ENCODE data around the gene SLC9C1.
A peak's percentile ranks its signal among the peaks of the same experiment; 100 is the strongest.
"Not testable (repeated sequence)": the region's sequence is repeated elsewhere in the genome, so short reads cannot be mapped to it uniquely, and the experiment has no call there.

The SLC9C1 gene

DNA sequence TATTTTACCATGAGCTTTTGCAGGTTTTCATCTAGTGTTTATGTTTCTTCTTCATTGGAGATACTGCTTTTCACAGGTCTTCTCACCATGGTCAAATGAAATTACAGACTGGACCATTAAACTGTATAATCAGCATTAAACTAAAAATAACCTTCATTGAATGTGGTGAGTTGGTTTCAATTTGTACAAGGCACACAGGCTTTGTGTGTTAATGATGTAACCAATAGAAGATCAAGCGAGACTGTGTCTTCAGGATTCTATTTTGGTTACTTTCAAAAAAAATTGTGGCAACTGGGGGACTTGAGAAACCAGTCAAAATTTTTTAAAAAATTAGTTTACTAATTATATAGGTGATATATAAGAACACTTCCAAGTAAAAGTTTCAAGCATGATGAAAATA lies 106.7 kb downstream of the SLC9C1 start:
- no peak for DNase-seq (ENCODE audit: low read depth in 2 of 2)

DNA sequence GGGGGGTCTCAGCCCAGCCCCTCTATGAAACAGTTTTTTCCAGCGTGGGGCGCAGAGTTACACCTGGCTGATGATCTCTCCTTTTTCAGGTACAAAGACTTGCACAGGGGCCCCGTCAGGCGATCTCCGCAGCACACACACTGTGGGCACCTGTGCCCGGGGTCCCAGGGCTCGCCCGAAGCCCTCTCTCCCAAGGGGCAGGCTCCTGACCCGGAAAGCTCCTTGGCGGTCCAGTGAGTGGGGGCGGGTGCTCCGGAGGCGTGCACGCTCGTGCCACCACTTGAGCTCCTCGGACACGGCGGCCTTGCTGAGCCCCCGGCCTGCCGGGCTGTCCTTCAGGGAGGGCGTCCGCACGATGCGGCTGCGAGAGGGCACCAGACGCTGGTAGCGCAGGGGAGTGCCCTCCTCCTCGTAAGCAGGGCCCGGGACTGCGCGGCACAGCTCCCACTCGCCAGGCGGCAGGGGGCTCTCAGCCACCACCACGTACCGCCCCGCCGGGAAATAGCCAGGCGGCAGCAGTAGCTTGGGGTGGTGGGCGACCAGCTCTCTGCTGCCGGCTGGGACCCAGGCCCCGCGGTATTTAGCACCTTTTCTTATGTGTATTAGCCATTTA lies 108.5 kb downstream of the SLC9C1 start:
- not testable (repeated sequence) for DNase-seq (ENCODE audit: low read depth in 2 of 2)

- no peak for DNase-seq (ENCODE audit: low read depth in 2 of 2)
These were observed 118.4 kb downstream of the SLC9C1 start for GRCh38 chr3:112175646-112176045.

- no peak for DNase-seq (ENCODE audit: low read depth in 2 of 2)
These were observed 119.0 kb downstream of the SLC9C1 start for GRCh38 chr3:112175037-112175436.

- no peak for DNase-seq (ENCODE audit: low read depth in 2 of 2)
These were observed 122.9 kb downstream of the SLC9C1 start for GRCh38 chr3:112171144-112171543.

- no peak for DNase-seq (ENCODE audit: low read depth in 2 of 2)
These were observed 124.0 kb downstream of the SLC9C1 start for GRCh38 chr3:112170046-112170445.

DNA sequence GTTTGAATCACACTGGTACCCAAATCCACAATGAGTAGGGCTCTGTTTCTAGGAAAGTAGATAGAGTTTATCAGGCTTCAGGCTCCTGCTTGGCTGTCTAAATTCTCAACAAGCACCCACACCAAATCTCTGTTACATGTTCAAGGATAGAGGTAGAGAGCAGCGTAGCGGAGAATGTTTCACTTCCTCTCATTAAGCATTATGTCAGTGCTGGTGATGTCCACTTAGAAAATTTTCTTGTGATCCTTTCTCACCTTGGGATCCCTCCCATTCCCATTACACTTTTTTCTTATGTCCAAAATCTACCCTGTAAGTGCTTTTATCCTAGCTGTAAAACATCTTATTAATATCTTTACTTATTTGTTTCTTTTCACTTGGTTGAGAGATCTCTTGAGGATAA lies 126.3 kb downstream of the SLC9C1 start:
- no peak for DNase-seq (ENCODE audit: low read depth in 2 of 2)

- DNase-seq (ENCODE audit: low read depth in 2 of 2) = no peak
These were observed 144.9 kb downstream of the SLC9C1 start for GRCh38 chr3:112149136-112149535.

DNA sequence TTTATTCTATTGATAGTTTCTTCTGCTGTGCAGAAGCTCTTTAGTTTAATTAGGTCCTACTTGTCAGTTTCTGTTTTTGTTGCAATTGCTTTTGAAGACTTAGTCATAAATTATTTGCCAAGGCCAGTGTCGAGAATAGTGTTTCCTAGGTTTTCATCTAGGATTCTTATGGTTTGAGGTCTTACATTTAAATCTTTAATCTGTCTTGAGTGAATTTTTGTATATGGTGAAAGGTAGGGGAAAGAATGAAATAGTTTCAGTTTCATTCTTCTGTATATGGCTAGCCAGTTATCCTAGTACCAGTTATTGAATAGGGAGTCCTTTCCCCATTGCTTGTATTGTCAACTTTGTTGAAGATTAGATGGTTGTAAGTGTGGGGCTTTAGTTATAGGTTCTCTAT lies 150.3 kb downstream of the SLC9C1 start:
- DNase-seq (ENCODE audit: low read depth in 2 of 2) = no peak

- DNase-seq (ENCODE audit: low read depth in 2 of 2) = no peak
These were observed 150.8 kb downstream of the SLC9C1 start for GRCh38 chr3:112143251-112143650.

- no peak for DNase-seq (ENCODE audit: low read depth in 2 of 2)
These were observed 152.7 kb downstream of the SLC9C1 start for GRCh38 chr3:112141293-112141692.

- no peak for DNase-seq (ENCODE audit: low read depth in 2 of 2)
These were observed 153.4 kb downstream of the SLC9C1 start for GRCh38 chr3:112140584-112140983.

DNA sequence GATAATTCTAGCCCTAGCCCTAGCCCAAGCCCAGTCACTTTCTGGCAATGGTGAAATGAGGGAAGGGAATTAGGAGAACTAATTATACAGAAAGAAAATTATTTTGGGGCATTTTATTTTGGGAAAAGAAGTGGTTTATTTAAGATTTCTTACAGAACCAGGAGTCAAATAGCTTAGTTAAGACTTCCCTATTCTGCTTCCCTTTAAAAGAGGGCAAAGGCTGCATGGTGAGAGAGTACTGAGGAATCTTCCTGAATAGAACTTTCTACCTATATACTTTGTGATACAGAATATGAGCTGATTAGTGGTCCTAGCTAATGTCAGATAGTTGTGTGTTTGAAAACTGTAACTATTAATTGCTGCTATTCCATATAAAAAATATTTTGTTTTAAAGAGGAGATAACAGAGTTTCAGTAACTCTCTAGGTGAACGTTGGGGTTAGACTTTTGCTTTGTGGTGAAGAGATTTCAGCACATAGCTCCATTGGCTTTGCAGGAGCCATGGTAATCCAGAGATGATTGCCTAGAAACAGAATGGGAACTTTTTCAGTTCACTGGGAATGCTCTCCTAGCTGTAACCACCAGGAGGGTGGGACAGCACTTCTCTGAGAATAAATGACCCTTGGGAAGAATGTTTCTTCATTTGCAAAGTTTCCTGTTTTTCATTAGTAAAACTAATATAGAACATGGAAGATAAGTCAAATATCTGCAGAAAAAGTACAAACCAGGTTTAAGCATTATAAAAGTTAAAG lies 155.6 kb downstream of the SLC9C1 start:
- no peak for DNase-seq (ENCODE audit: low read depth in 2 of 2)

- no peak for DNase-seq (ENCODE audit: low read depth in 2 of 2)
These were observed 156.2 kb downstream of the SLC9C1 start for GRCh38 chr3:112137781-112138180.

- no peak for DNase-seq (ENCODE audit: low read depth in 2 of 2)
These were observed 156.9 kb downstream of the SLC9C1 start for GRCh38 chr3:112136959-112137693.

GRCh38 chr3:112136046-112136445 lies 158.0 kb downstream of the SLC9C1 start:
- no peak for DNase-seq (ENCODE audit: low read depth in 2 of 2)

- no peak for DNase-seq (ENCODE audit: low read depth in 2 of 2)
These were observed 159.5 kb downstream of the SLC9C1 start for GRCh38 chr3:112134335-112135124.

GRCh38 chr3:112133626-112134334 lies 160.2 kb downstream of the SLC9C1 start:
- no peak for DNase-seq (ENCODE audit: low read depth in 2 of 2)

GRCh38 chr3:112132975-112133448 lies 161.0 kb downstream of the SLC9C1 start, which contains the start of gene GCSAM:
Gene GCSAM (minus strand): TSS chr3:112133248. CDS start chr3:112133120, 128 bp downstream.
- peak; percentile 15 to 42 for DNase-seq (ENCODE audit: low read depth in 2 of 2)

DNA sequence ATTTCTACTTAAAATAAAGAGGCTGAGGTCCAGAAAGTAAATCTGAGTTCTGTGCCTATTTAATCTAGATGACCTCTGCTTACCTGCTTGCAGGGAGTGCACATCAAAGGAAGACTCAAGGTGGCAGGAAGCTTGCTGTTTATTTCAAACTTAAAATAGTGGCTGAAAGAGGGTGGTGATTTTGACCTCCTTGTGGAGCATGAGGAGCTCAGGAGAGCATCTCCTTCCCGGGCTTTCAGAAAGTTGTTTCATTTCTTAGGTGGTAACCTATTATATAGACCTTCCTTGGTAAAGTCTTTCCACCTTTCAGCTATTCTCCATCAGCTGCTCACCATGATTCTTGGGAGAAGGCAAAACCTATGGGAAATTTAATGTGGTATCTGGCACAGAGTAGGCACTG lies 161.5 kb downstream of the SLC9C1 start:
- DNase-seq (ENCODE audit: low read depth in 2 of 2) = no peak

DNA sequence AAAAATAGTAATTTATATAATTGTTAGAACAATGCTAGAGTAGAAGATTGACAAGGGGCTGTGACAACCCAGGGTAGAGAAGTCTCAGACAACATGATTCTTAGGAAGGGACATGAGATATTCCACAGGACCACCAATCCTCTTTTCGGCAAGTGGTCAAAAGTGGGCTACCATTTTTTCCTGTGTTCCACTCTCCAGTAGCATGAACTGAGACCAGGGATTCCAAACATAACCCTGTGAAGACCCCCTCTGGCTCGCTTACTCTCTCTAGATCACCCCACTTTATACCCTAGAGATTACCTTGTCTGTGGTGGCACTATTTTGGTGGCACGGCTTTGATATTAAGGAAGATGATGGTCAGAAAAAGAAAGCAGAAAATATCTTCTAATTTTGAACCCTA lies 161.9 kb downstream of the SLC9C1 start:
- no peak for DNase-seq (ENCODE audit: low read depth in 2 of 2)

Measured in stimulated activated CD8-positive, alpha-beta memory T cell treated with anti-CD3 and anti-CD28 coated beads, Interleukin-2, amount 100 ng/mL, for 48 hours (primary cell).